T-helper 17 cell (primary cell): Measurements from ENCODE around the gene SPDYE11. TPM values are rescaled to one million over a fixed set of nuclear protein-coding genes. Genes with fewer than 3 reads are reported as not detected.
"Not testable (repeated sequence)": the region's sequence is repeated elsewhere in the genome, so short reads cannot be mapped to it uniquely, and the experiment has no call there.

Experiments
- ATAC-seq: fragments of 150-1000 bp; cut with Tn5 transposase; 2 replicates; pipeline ENCODE4 v1.10.0; 2021; ENCODE audit warnings: mild to moderate bottlenecking, moderate library complexity
- DNase-seq, 3 donors: peaks; one replicate each; pipeline versions ENCODE4 v3.0.0 to v3.0.0-alpha.2; 2020 to 2021
- H3K9me3 ChIP-seq: one replicate; pipeline ENCODE4 v1.7.0; 2013; ENCODE audit warnings: low read length, mild to moderate bottlenecking; ENCODE audit not compliant: control insufficient read depth, poor library complexity, severe bottlenecking
- H3K27ac Mint-ChIP-seq: one replicate; pipeline ENCODE4 v1.8.0; 2022; ENCODE audit warnings: mild to moderate bottlenecking, moderate library complexity, mixed read lengths
- H3K27me3 Mint-ChIP-seq: one replicate; pipeline ENCODE4 v1.8.0; 2022; ENCODE audit warnings: mixed read lengths
- H3K36me3 Mint-ChIP-seq: one replicate; pipeline ENCODE4 v1.8.0; 2022; ENCODE audit warnings: low read depth, mixed read lengths
- H3K4me1 Mint-ChIP-seq: one replicate; pipeline ENCODE4 v1.8.0; 2022; ENCODE audit warnings: mild to moderate bottlenecking, mixed read lengths
- H3K4me3 Mint-ChIP-seq: one replicate; pipeline ENCODE4 v1.8.0; 2022; ENCODE audit warnings: mild to moderate bottlenecking, moderate library complexity, mixed read lengths
- total RNA-seq, 4 donors: library from RNA in 2 of 4; stranded (reverse) in 2 of 4; gene quantifications; one replicate each; pipeline ENCODE4 v1.2.3 and lab custom pipeline; 2022 to 2026

Gene SPDYE11
- total RNA-seq (not detected), total RNA-seq (lab: John Stamatoyannopoulos, UW) (0 reads per million in 2 donors)

- not testable (repeated sequence) for DNase-seq, ATAC-seq, H3K4me1 Mint-ChIP-seq, H3K9me3 ChIP-seq, H3K4me3 Mint-ChIP-seq, H3K27me3 Mint-ChIP-seq, H3K27ac Mint-ChIP-seq, H3K36me3 Mint-ChIP-seq
Observed at GRCh38 chr7:73057811-73058210, at the start of gene SPDYE11. TSS of gene SPDYE11 (minus strand) at chr7:73057911. CDS start at chr7:73056111, 1,800 bp downstream.

GRCh38 chr7:73085938-73086337 is 28.2 kb upstream of the SPDYE11 start, which contains the start of gene SPDYE9:
TSS of gene SPDYE9 (minus strand) at chr7:73086038. CDS start at chr7:73084238, 1,800 bp downstream.
- not testable (repeated sequence) for H3K27me3 Mint-ChIP-seq, H3K27ac Mint-ChIP-seq, H3K36me3 Mint-ChIP-seq, H3K4me3 Mint-ChIP-seq, DNase-seq, H3K9me3 ChIP-seq, H3K4me1 Mint-ChIP-seq, ATAC-seq

GRCh38 chr7:73029666-73030065 is 28.0 kb downstream of the SPDYE11 start, which contains the start of gene SPDYE8:
TSS of gene SPDYE8 (minus strand) at chr7:73029766. CDS start at chr7:73027966, 1,800 bp downstream.
- ATAC-seq, DNase-seq, H3K9me3 ChIP-seq: not testable (repeated sequence)

GRCh38 chr7:73006491-73006890 is 51.2 kb downstream of the SPDYE11 start:
- H3K27ac Mint-ChIP-seq, DNase-seq, ATAC-seq, H3K27me3 Mint-ChIP-seq, H3K9me3 ChIP-seq, H3K4me1 Mint-ChIP-seq, H3K36me3 Mint-ChIP-seq: not testable (repeated sequence)
- peak overlapping the region; percentile 36 for H3K4me3 Mint-ChIP-seq

More at GRCh38 chr7:73029666-73030065, 28.0 kb downstream of the SPDYE11 start, which contains the start of gene SPDYE8:
- not testable (repeated sequence) for H3K36me3 Mint-ChIP-seq, H3K4me3 Mint-ChIP-seq, H3K4me1 Mint-ChIP-seq, H3K27ac Mint-ChIP-seq, H3K27me3 Mint-ChIP-seq

- not testable (repeated sequence) for H3K9me3 ChIP-seq, H3K4me1 Mint-ChIP-seq, H3K27me3 Mint-ChIP-seq, H3K36me3 Mint-ChIP-seq
- ATAC-seq, result peak; percentile 85
- peak; percentile 69 to 87 (median 69) for DNase-seq
- H3K27ac Mint-ChIP-seq, result peak overlapping the region; percentile 91
- peak overlapping the region; percentile 99 for H3K4me3 Mint-ChIP-seq
Observed at GRCh38 chr7:73005693-73006447, 51.8 kb downstream of the SPDYE11 start.

GRCh38 chr7:73005356-73005692 is 52.4 kb downstream of the SPDYE11 start:
- Mint-ChIP-seq H3K4me3 (peak overlapping the region; percentile 99), H3K27ac (peak overlapping the region; percentile 91)
- H3K27me3 Mint-ChIP-seq, H3K4me1 Mint-ChIP-seq, H3K36me3 Mint-ChIP-seq, H3K9me3 ChIP-seq: not testable (repeated sequence)
- peak; percentile 79 for ATAC-seq
- peak; percentile 59 to 72 (median 64) for DNase-seq

- H3K36me3 Mint-ChIP-seq, H3K4me1 Mint-ChIP-seq, ATAC-seq, H3K4me3 Mint-ChIP-seq, H3K9me3 ChIP-seq, H3K27ac Mint-ChIP-seq, H3K27me3 Mint-ChIP-seq, DNase-seq: not testable (repeated sequence)
Observed at GRCh38 chr7:72997887-72998468, 59.7 kb downstream of the SPDYE11 start.

Other genes with a start within 250 kb of the SPDYE11 start
- gene TYW1B, start 229.7 kb downstream of the SPDYE11 start, total RNA-seq, result 1 to 10 TPM; 4.8 TPM
- 10 to 100 TPM; 58.8 to 63.0 TPM for gene POM121, start 132.8 kb downstream of the SPDYE11 start, total RNA-seq
- gene TRIM74, start 88.4 kb downstream of the SPDYE11 start, total RNA-seq, result 1 to 10 TPM; 1.1 to 3.1 TPM
- gene SPDYE8, start 28.1 kb downstream of the SPDYE11 start, total RNA-seq, result not detected
- not detected for gene SPDYE9, start 28.1 kb upstream of the SPDYE11 start, total RNA-seq